Fibroblast of skin of back (primary cell): ENCODE data around the gene NMB. TPM values are rescaled to one million over a fixed set of nuclear protein-coding genes. Genes with fewer than 3 reads are reported as not detected.
"Not testable (repeated sequence)": the region's sequence is repeated elsewhere in the genome, so short reads cannot be mapped to it uniquely, and the experiment has no call there.

Experiments used
- DNase-seq: peaks from one replicate; pipeline ENCODE4 v3.0.0-alpha.2; 2013
- polyA plus RNA-seq, 2 experiments: library from polyadenylated mRNA; unstranded; fragments of 120-200 nt; gene quantifications; one replicate each; pipeline ENCODE4 v1.2.1, GENCODE V29; 2013; ENCODE audit not compliant: insufficient read length in 2 of 2

The NMB gene
- polyA plus RNA-seq (2013, experiment 1 of 2; ENCODE audit: insufficient read length) = 5.2 TPM
- polyA plus RNA-seq (2013, experiment 2 of 2; ENCODE audit: insufficient read length) = 3.2 TPM

- DNase-seq = peak; percentile 78
Measured at GRCh38 chr15:84658080-84658787, at the start of gene NMB. Gene NMB, minus strand, starts transcription at chr15:84658199. Its CDS starts 47 bp downstream, at chr15:84658152.

GRCh38 chr15:84703808-84704207 is 45.8 kb upstream of the NMB start:
- DNase-seq = no peak

- no peak for DNase-seq
Measured at GRCh38 chr15:84702961-84703482, 45.0 kb upstream of the NMB start.

- DNase-seq = no peak
Measured at GRCh38 chr15:84699538-84700191, 41.7 kb upstream of the NMB start.

- no peak for DNase-seq
Measured at GRCh38 chr15:84697236-84697990, 39.4 kb upstream of the NMB start.

GRCh38 chr15:84696757-84697156 is 38.8 kb upstream of the NMB start:
- no peak for DNase-seq

- DNase-seq = no peak
Measured at GRCh38 chr15:84690342-84690741, 32.3 kb upstream of the NMB start.

- no peak for DNase-seq
Measured at GRCh38 chr15:84689858-84690257, 31.9 kb upstream of the NMB start.

- DNase-seq = not testable (repeated sequence)
Measured at GRCh38 chr15:84686446-84686845, 28.4 kb upstream of the NMB start.

GRCh38 chr15:84685304-84685703 is 27.3 kb upstream of the NMB start:
- DNase-seq = peak; percentile 86

GRCh38 chr15:84684092-84684491 is 26.1 kb upstream of the NMB start:
- DNase-seq = peak; percentile 46

GRCh38 chr15:84681831-84682230 is 23.8 kb upstream of the NMB start:
- DNase-seq = no peak

- DNase-seq = peak; percentile 80
Measured at GRCh38 chr15:84671211-84671610, 13.2 kb upstream of the NMB start.

- DNase-seq = peak; percentile 80
Measured at GRCh38 chr15:84669726-84670125, 11.7 kb upstream of the NMB start.

GRCh38 chr15:84668221-84668982 is 10.4 kb upstream of the NMB start:
- DNase-seq = no peak

GRCh38 chr15:84666373-84666772 is 8.4 kb upstream of the NMB start:
- no peak for DNase-seq

- no peak for DNase-seq
Measured at GRCh38 chr15:84661001-84661400, 3.0 kb upstream of the NMB start.

- DNase-seq = no peak
Measured at GRCh38 chr15:84659904-84660781, 2.1 kb upstream of the NMB start.

GRCh38 chr15:84658788-84659411 is 901 bp upstream of the NMB start:
- no peak for DNase-seq

- DNase-seq = no peak
Measured at GRCh38 chr15:84657748-84658079, 285 bp downstream of the NMB start.

GRCh38 chr15:84656972-84657371 is 1.0 kb downstream of the NMB start:
- no peak for DNase-seq
